ENCODE data around the gene ITGA11.

DNA sequence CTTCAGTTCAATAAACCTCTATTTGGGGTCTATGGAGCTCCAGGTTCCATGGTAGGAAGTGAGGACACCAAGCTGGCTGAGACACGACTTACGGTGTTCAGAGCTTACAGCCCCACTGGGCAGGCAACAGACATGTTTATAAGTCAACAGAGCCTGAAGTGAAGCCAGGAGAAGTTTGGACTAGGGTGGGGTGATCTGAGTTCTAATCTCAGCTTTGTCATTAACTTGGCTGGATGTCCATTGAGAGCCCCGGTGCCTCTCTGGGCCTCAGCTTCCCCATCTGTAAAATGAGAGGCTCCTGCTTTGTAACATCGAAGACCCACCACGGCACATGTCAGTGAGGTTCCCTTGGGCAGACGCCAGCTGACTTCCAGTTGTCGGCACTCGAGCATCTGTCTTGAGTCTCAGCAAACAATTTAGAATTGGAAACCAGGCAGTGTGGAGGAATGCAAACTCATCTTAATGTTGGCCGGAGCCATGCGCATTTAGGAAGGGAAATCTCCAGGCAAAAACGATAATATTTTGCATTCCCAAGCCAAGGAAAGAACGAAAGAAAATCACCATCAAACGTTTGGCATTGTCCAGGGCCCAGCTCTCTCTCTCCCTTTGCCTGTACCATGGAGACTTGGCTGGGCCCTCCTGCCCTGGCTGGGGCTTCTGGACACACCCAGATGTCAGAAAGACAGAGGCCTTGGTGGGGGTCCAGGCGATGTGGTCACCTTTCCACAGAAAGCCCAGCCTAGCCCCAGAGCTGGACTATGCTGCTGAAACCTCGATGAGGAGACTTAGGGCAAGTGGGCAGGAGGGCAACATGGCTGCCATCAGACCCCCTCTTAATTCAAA lies 18.4 kb downstream of the ITGA11 start:
- TF ChIP-seq POLR2A (IDR thresholded peaks at IDR 0.05) (no peak), POLR2AphosphoS5 (IDR thresholded peaks at IDR 0.05) (no peak)
- TF ChIP-seq, protein P1, sequence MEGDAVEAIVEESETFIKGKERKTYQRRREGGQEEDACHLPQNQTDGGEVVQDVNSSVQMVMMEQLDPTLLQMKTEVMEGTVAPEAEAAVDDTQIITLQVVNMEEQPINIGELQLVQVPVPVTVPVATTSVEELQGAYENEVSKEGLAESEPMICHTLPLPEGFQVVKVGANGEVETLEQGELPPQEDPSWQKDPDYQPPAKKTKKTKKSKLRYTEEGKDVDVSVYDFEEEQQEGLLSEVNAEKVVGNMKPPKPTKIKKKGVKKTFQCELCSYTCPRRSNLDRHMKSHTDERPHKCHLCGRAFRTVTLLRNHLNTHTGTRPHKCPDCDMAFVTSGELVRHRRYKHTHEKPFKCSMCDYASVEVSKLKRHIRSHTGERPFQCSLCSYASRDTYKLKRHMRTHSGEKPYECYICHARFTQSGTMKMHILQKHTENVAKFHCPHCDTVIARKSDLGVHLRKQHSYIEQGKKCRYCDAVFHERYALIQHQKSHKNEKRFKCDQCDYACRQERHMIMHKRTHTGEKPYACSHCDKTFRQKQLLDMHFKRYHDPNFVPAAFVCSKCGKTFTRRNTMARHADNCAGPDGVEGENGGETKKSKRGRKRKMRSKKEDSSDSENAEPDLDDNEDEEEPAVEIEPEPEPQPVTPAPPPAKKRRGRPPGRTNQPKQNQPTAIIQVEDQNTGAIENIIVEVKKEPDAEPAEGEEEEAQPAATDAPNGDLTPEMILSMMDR (IDR thresholded peaks at IDR 0.05 in 8 of 11, conservative IDR thresholded peaks at IDR 0.05 in 3 of 11): no peak

All from spleen (tissue), 7 donors.